ENCODE results near the gene PHLDB3.
"Not testable (repeated sequence)": the region's sequence is repeated elsewhere in the genome, so short reads cannot be mapped to it uniquely, and the experiment has no call there.

Gene PHLDB3

DNA sequence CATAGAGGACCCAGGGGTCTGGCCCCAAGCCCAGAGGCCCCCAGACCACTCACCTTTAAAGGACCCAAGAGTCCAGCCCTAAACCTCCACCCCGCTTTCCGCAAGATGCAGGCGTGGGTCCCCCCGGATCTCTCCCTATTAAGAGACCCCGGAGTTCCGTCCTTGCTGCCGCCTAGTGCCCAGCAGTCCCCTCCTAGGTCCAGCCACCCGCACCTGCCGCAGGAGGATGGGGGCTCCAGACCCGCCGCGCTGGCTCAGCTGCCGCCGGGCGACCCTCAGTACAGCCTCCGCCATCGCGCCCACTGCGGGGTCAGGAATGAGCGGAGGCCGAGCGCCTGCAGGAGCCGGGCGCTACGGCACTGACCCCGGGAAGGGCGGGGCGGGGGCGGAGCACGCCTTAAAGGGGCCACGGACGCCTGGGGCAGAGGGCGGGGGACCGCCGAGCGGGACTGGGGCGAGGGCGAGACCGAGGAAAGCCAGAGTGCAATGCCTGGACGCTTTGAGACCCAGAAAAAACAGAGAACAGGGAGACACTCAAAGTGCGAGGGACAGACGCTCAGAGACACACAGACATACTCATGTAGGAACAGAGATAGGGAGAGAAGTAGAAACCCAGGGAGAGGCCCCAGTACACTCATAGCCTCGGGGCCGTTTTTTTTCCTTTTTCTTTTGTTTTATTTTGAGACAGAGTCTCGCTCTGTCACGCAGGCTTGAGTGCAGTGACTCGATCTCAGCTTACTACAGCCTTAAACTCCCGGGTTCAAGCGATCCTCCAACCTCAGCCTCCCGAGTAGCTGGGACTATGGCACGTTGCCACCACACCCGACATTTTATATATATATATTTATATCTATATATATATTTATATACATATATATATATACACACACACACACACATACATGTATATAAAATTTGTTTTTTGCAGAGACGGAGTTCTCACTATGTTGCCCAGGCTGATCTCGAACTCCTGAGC lies 22.6 kb upstream of the PHLDB3 start, which contains the start of gene ETHE1:
TSS of gene ETHE1 (minus strand) at position 318 of the 976 bp plus-strand sequence. CDS start at position 294, 24 bp downstream.
- DNase-seq (ENCODE audit: low read depth): no peak

DNA sequence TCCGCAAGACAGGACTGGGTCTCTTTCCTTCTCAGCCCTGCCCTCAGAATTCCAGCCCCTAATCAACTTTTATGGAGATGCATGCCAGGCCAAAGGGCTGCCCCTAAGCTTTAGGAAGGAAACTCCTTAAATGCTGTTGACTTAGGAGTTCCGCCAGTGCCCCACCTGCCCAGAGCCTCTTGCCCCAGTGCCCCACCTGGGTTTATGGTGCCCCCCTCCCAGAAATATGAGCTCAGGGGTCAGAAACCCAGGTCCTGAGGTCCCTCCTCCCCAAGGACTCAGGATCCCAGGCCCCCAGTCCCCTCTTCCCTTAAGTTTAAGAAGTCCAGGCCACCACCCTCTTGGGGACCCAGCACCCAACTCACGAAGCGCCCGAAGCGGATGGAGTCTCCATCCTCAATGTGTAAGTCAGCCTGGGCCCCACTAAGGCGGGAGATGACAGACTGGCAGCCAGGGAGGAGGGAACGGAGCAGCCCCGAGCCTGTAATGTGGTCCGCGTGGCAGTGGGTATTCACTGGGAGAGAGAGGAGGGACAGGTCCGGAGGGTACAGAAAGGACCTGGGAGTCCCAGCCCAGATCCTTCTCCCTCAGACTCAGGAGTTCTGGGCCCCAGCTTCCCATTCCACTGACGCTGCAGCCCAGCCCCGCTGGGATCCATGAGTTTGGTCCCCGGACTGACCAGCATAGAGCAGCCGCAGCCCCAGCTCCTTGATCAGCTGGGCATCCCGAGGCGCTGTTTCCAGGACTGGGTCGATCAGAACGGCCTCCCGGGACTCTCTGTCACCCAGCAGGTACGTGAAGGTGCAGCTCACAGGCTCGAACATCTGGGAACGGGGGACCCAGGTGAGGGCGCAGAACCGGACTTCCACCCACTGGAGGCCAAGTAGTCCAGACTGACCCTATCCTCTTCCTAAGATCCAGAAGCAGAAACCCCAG lies 21.6 kb upstream of the PHLDB3 start:
- DNase-seq (ENCODE audit: low read depth): no peak

DNA sequence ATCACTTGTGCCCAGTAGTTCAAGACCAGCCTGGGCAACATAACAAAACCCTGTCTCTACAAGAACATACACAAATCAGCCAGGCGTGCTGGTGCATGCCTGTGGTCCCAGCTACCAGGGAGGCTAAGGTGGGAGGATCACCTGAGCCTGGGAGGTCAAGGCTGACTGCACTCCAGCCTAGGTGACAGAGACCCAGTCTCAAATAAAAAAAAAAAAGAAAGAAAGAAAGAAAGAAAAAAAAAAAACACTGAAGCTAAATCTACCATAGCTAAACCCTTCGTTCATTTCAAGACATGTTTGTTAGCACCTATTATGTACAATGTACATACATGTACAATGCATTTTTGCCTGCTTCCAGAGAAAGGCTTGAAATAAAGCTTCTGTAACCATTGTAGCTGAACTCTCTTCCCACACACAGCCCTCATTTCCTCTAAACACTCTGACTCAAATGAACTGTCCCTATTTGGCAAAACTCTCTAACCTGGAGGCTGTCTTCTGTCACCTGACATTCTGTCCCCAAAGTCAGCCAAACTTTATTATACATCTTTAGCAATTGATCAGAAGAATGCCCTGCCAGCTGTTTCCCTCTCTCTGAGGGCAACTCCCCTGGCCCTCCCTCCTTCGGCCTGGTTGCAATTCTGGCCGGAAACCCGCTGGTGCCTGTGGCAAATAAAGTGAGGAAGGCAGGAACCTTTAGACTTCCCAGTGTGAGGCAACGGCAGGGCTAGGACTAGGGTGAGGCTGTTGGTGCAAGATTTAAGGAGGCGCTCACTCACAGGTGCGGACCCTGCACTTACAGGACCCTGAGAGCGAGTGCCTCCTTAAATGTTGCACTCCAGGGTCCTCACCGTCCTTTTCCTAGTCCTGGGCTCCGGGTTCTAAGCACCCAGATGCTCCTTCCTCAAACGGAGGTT lies 20.6 kb upstream of the PHLDB3 start:
- DNase-seq (ENCODE audit: low read depth): no peak

DNA sequence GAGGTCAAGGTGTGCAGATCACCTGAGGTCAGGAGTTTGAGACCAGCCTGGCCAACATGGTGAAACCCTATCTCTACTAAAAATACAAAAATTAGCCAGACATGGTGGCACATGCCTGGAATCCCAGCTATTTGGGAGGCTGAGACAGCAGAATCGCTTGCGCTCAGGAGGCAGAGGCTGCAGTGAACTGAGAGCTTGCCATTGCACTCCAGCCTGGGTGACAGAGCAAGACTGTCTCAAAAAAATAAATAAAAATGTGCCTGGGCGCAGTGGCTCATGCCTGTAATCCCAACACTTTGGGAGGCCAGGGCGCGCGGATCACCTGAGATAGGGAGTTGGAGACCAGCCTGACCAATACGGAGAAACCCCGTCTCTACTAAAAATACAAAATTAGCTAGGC lies 19.1 kb upstream of the PHLDB3 start:
- DNase-seq (ENCODE audit: low read depth): not testable (repeated sequence)

DNA sequence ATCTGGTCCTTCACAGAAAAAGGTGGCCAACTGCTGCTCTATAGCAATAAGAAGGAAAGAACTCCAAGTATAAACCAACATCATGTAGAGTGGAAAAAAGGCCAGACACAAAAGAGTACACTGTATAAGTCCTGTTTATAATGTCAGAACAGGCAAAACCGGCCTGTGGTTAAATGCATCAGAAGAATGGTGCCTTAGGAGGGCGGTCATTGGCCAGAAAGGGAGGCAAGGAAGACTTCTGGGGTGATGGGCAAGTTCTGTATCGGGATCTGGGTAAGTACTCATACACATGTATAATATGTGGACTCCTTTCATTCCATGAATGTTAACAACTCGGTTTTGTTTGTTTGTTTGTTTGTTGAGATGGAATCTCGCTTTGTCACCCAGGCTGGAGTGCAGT lies 18.4 kb upstream of the PHLDB3 start:
- no peak for DNase-seq (ENCODE audit: low read depth)

DNA sequence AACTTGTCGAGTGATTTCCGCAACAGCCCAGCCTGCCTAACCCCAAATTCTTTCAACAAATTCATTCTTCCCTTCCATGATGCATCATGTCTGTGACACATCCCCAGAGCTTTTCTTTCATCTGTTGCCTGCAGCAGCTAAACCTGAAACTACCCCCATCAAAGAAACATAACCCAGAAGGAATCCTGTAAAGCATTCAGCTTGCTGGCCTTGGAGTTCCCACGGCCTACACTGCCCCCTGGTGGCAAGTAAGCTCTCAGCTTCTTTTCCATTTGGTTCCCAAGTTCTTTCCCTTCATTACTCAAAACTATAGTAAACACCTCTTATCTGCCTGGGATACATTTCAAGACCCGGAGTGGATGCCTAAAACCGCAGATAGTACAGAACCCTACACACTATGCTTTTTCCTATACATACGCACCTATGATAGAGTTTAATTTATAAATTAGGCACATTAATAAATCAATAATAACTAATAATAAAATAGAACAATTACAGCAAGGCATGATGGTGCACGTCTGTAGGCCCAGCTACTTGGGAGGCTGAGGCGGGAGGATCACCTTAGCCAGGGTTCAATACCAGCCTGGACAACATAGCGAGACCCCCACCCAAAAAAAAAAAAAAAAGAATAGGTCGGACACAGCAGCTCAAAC lies 15.0 kb upstream of the PHLDB3 start:
- DNase-seq (ENCODE audit: low read depth): peak; percentile 92

DNA sequence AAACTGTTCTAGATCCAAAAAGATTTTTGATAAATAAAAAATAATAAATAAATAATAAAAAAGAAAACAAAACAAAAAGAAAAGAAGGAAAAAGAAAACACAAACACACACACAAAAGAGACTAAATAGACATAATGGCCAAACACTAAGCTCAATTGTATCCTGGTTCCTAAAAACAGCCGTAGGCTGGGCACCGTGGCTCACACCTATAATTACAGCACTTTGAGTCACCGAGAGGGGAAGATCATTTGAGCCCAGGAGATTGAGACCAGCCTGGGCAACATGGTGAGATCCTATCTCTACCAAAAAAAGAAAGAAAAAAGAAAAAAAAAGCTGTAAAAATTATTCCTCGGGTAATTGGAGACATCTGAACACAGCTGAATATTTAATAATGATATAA lies 13.5 kb upstream of the PHLDB3 start:
- DNase-seq (ENCODE audit: low read depth): no peak

DNA sequence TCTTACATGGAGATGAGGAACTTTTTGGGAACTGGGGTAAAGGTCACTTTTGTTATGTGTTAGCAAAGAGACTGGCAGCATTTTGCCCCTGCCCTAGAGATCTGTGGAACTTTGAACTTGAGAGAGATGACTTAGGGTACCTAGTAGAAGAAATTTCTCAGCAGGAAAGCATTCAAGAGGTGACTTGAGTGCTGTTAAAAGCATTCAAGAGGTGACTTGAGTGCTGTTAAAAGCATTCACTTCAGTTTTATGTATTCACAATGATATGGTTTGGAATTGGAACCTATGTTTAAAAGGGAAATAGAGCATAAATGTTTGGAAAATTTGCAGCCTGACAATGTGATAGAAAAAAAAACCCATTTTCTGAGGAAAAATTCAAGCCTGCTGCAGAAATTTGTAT lies 7.9 kb upstream of the PHLDB3 start:
- not testable (repeated sequence) for DNase-seq (ENCODE audit: low read depth)

DNA sequence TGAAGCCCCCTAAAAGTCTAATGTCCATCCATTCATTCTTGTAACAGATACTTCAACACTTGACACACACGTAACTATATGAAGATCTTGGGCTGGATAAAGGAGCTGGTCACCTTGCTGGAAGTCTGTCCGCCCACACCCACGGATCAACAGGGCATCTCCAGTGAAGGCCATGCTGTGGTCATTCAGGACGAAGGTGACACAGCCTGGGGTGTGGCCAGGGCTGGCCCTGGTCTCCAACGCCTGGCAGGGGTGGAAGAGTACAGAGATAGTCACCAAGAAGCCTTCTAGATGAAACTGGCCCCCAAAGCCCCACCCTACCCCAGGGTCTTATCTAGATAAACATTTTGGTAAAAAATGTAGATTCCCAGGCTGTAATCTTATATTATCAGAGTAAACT lies 6.8 kb upstream of the PHLDB3 start:
- DNase-seq (ENCODE audit: low read depth): no peak

DNA sequence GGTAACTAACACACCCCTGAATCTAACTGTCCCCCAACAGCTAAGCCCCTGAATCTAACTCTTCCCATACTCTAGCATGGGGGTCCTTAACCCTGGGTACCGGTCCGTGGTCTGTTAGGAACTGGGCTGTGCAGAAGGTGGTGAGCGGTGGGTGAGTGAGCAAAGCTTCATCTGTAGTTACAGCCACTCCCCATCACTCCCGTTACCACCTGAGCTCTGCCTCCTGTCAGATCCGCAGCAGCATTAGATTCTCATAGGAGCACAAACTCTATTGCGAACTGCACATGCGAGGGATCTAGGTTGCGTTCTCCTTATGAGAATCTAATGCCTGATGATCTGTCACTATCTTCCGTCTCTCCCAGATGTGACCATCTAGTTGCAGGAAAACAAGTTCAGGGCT lies 6.2 kb upstream of the PHLDB3 start:
- DNase-seq (ENCODE audit: low read depth): no peak

DNA sequence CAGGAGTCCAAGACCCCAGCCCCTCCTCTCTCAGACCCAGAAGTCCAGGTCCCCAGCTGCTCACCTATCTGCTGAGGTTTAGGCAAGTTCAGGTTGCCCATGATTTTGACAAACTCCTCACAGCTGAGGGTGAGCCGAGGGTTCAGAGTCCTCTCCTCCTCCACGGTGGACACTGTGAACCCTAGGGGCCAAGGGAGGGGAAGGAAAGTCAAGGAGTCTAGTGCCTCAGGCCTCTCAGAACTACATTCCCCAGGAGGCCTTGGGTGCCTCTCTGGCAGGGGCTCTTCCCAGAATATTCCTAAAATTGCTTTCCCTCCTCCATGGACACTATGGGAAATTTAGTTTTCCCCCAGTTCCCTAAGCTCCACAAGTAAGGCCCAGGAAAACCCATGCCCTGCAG lies 3.3 kb upstream of the PHLDB3 start:
- DNase-seq (ENCODE audit: low read depth): no peak

DNA sequence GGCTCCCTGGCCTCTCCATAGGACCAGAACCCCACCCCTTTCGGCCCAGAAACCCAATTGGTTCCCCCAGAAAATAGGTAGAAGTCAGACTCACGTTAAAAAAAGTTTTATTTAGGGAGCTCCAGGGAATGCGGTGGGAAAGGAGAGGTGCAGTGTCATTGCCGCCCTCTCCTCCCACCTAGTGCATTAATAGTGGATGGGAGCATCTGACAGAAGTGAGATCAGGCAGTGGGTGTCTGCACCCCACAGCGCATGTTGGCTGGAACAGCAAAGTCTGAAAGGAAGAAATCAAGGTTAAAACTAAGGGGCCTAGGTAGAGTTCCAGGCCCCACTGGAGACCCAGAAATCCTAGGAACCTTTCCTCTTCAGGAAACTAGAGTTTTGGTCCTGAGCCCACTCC lies 2.1 kb upstream of the PHLDB3 start:
- no peak for DNase-seq (ENCODE audit: low read depth)

DNA sequence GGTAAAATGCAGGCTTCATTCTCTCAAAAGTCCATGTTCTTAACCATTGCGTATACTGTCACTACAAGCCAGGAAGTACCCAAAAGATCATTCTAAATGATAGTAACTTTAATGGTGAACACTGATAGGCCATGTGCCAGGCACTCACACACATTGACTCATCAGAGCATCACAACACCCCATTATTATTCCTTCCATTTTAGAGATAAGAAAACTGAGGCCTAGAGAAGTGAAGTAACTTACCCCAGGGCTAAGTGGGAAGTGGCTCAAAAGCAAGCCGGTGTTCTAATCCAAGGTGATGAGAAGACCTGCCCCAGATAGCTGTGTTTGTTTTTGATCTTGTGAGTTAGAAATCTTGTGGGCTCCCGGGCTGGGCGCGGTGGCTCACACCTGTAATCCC lies 1.4 kb upstream of the PHLDB3 start:
- no peak for DNase-seq (ENCODE audit: low read depth)

DNA sequence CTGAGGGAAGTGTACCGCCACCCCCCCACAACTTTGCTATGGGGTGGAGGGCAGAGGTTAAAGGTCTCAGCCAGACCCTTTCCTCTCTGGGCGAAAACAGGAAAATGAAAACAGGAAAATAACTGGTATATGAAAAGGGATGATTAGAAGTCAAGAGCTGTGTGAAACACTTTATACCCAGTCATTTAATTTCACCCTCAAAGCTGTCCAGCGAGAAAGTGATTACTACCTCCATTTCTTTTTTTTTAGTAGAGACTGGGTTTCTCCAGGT lies 575 bp upstream of the PHLDB3 start:
- DNase-seq (ENCODE audit: low read depth): no peak

DNA sequence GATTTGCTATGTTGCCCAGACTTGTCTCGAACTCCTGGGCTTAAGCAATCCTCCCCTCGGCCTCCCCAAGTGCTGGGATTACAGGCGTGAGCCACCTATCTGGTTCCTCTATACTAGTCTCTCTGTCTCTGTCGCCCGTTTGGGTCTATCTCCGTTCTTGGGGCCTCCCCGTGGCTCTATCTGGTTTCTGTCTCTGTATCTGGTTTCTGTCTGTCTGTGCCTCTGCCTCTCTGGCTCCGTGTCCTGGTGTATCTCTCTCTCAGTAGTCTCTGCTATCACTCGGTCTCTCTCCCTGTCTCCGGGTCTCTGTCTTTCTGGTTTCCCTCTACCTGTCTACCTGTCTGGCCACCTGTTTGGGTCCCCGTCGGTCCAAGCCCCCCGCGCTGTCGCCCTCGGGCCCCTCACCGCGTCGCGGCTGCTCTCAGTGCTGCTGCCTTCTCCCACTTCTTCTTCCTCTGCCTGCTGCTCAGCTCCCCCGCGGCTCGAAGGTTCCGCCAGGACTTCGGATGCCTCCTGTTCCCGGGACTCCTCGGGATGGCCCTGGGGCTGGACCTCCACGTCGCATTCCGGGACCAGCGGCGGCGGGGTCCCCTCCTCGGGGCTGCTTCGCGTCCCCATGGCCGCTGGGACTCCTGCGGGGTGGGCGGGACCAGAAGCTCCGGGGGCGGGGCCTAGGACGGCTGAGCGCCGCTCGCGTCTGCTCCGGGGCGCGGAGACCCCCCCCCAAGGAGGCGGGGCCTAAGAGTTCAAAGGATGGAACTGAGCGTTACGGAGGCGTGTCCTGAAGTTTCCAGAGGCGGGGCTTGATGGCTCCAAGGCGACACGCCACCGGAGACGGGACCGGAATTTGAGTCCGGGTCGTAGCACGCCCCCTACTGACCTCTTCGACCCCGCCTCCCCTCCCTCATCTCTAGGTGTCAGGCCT lies 783 bp downstream of the PHLDB3 start:
- peak; percentile 46 for DNase-seq (ENCODE audit: low read depth)

DNA sequence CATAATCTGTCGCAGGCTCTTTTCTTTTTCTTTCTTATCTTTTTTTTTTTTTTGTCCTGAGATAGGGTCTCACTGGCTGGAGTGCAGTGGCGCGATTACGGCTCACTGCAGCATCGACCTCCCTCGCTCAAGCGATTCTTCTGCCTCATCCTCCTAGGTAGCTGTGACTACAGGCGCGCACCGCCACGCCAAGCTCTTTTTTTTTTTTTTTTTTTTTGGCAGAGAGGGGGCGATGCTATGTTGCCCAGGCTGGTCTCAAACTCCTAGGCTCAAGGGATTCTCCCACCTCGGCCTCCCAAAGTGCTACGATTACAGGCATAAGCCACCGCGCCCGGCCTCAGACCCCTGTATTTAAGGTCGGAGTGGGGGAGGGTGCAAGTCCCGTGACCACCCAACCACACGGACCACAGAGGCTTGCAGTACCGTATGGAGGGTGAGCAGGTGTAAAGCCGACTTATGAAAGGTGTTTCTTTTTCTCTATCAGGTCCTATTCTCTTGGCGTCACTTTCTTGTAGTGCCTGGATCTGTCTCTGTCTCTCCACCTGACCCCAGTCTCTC lies 2.0 kb downstream of the PHLDB3 start:
- no peak for DNase-seq (ENCODE audit: low read depth)

DNA sequence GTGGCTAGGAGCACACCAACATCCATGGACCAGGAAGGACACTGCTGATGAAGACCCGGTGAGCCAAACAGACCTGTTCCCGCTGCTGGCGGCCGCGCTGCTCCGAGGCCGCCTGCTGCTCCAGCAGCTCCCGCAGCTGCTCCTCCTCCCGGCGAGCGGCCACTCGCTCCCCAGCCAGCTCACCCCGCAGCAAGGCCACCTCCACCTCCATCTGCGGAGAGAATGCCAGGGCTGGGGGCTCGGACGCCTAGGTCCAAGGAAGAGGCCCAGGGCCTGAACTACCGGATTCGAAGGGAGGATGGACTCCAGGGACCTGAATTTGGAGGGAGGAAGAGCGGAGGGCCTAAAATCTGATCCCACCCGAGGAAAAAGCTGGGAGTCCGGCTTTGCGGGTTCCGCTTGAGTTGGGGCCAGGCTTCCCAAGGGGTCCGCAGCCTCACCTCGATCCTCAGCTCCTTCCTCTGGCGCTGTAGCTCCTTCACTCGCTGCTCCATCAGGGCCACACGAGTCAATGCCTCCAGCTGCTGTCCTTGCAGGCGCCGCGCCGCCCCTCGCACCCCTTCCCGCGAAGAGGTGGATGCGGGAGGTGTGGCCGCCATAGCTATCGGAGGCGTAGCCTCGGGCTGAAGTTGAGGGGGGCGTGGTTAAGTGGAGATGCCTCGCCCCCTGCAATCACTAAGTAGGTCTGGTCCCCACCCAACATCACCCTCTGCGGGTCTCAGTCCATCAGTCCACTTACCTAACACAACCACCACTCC lies 2.7 kb downstream of the PHLDB3 start:
- no peak for DNase-seq (ENCODE audit: low read depth)

DNA sequence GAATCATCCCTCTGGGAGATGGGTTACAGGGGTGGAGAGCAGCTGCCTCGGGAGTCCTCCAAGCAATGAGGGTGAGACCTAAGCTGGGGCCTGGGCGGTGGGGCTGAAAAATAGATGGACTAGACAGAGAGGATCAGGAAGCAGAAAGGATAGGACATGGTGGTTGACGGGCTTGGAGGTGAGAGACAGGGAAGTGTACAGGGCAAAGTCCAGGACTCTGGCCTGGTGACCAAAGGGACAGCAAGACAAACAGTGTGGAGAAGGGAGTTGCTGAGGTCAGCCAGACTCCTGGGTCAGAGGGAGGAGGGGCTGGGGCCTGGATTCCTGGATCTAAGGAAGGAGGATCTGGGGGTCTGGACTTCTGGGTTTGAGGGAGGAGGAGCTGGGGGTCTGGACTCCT lies 5.5 kb downstream of the PHLDB3 start:
- no peak for DNase-seq (ENCODE audit: low read depth)

DNA sequence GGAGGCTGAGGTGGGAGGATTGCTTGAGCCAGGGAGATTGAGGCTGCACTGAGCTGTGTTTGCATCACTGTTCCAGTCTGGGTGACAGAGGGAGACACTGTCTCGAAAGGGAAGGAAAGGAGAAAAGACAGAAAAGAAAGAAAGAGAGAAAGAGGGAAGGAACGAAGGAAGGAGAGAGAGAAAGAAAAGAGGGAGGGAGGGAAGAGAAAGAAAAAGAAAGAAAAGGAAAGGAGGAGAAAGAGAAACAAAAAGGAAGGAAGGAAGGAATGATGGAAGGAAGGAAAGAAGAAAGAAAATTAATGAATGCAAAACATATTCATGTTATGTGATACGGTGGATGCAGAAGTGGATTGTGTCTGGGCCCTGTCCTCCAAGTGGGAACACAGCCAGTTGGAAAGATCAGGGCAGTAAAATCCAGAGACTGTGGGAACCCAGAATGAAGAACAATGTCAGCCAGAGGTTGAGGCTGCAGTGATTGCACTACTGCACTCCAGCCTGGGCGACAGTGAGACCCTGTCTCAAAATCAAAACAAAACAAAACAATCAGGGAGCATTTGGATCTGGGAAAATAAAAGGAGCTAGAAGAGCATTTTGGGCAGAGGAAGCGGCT lies 6.2 kb downstream of the PHLDB3 start:
- no peak for DNase-seq (ENCODE audit: low read depth)
